ENCODE data around the gene LOXL1.

DNA sequence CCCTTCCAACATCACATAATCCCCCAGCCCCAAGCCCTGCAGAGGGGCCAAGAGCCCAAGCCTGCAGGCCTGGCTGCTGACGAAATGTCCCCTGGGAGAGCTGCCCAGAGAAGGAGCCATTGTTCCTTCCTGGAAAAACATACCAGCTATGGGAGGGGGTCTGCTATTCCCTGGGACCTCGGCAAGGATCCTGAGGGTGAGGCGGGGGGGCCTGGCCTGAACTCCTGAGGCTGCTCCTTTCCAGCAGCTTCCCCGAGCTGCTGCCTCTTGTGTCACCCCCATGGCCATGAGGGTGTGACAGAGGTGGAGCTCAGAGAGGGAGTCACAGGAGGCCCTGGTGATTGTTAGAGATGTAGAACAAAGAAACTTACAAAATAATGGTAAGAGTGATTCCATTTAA, 12.9 kb downstream of the LOXL1 start:
- TF ChIP-seq SIN3A (IDR thresholded peaks at IDR 0.05; ENCODE audit: borderline replicate concordance in 2 of 2, control insufficient read depth in 1 of 2, low read depth in 2 of 2, low read length in 2 of 2) (no peak), YY1 (IDR thresholded peaks at IDR 0.05; ENCODE audit: borderline replicate concordance in 1 of 3, control insufficient read depth in 1 of 3, extremely low read depth in 1 of 3, insufficient read depth in 3 of 3, insufficient read length in 1 of 3, insufficient replicate concordance in 2 of 3, low read depth in 1 of 3, low read length in 2 of 3) (no peak), DIDO1 (tag; IDR thresholded peaks at IDR 0.05; ENCODE audit: low read depth) (no peak), EP300 (IDR thresholded peaks at IDR 0.05; ENCODE audit: low read length) (no peak), KLF10 (CRISPR knock-in tag; IDR thresholded peaks at IDR 0.05) (no peak), ILK (tag; IDR thresholded peaks at IDR 0.05; ENCODE audit: borderline replicate concordance, low read depth) (no peak), ZZZ3 (IDR thresholded peaks at IDR 0.05) (no peak), TEAD2 (tag; IDR thresholded peaks at IDR 0.05) (no peak), POLR2A (conservative IDR thresholded peaks at IDR 0.05) (no peak), EZH2 (IDR thresholded peaks at IDR 0.05; ENCODE audit: borderline replicate concordance, low read depth, low read length) (no peak), ZNF408 (CRISPR knock-in tag; IDR thresholded peaks at IDR 0.05; ENCODE audit: low read depth) (no peak)
- TF ChIP-seq, protein P1, sequence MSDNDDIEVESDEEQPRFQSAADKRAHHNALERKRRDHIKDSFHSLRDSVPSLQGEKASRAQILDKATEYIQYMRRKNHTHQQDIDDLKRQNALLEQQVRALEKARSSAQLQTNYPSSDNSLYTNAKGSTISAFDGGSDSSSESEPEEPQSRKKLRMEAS (CRISPR knock-in tag; IDR thresholded peaks at IDR 0.05): no peak
- TF ChIP-seq, protein P2, sequence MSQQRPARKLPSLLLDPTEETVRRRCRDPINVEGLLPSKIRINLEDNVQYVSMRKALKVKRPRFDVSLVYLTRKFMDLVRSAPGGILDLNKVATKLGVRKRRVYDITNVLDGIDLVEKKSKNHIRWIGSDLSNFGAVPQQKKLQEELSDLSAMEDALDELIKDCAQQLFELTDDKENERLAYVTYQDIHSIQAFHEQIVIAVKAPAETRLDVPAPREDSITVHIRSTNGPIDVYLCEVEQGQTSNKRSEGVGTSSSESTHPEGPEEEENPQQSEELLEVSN (IDR thresholded peaks at IDR 0.05; ENCODE audit: borderline replicate concordance in 1 of 2, extremely low read depth in 1 of 2, insufficient read depth in 1 of 2, insufficient read length in 1 of 2, low read depth in 1 of 2, low read length in 1 of 2, poor library complexity in 1 of 2, severe bottlenecking in 1 of 2): no peak

Data from K562 (cell line).